A673 (cell line): ENCODE data around the gene RNF31. TPM values are rescaled to one million over a fixed set of nuclear protein-coding genes. Genes with fewer than 3 reads are reported as not detected.

Experiments
- BruUV-seq: library from RNA; stranded (reverse); fragments of 400-500 nt; replicated peaks from 2 replicates; lab custom pipeline; 2021; lab: Mats Ljungman, UMichigan
- CTCF ChIA-PET: fragments of 300-600 bp; sonication (Branson Sonifier 250); formaldehyde crosslinking; loops from one replicate; lab custom pipeline; 2022; ENCODE audit warnings: antibody characterized with exemption; lab: Charles Lee
- POLR2A ChIA-PET: fragments of 300-600 bp; sonication (Branson Sonifier 250); formaldehyde crosslinking; loops from one replicate; lab custom pipeline; 2022; ENCODE audit warnings: antibody characterized with exemption; ENCODE audit not compliant: low non-redundant PET; lab: Charles Lee
- DNase-seq: peaks from one replicate; pipeline ENCODE4 v3.0.0-alpha.2; 2015; ENCODE audit warnings: low spot score
- H3K27ac ChIP-seq: fragments of 200-600 bp; sonication (generic); 2 replicates; pipeline ENCODE4 v1.5.1; 2016; ENCODE audit warnings: mixed run types, low read depth, mild to moderate bottlenecking, mixed read lengths, antibody characterized with exemption, low read length; ENCODE audit not compliant: poor library complexity, severe bottlenecking
- H3K27me3 ChIP-seq: fragments of 200-600 bp; sonication (generic); replicated peaks from 2 replicates; pipeline ENCODE4 v1.6.1; 2017; ENCODE audit warnings: mixed run types, low read depth, mild to moderate bottlenecking, mixed read lengths, antibody characterized with exemption, low read length; ENCODE audit not compliant: insufficient read depth, poor library complexity
- H3K36me3 ChIP-seq: fragments of 200-600 bp; sonication (generic); 2 replicates; pipeline ENCODE4 v1.6.1; 2016; ENCODE audit warnings: mixed run types, mild to moderate bottlenecking, mixed read lengths, antibody characterized with exemption, low read length; ENCODE audit not compliant: insufficient read depth, poor library complexity, severe bottlenecking
- H3K4me1 ChIP-seq: fragments of 200-600 bp; sonication (generic); 2 replicates; pipeline ENCODE4 v1.6.1; 2017; ENCODE audit warnings: mixed run types, mild to moderate bottlenecking, mixed read lengths, antibody characterized with exemption, low read length; ENCODE audit not compliant: insufficient read depth, poor library complexity, severe bottlenecking
- H3K4me3 ChIP-seq: fragments of 200-600 bp; sonication (generic); 2 replicates; pipeline ENCODE4 v1.5.1; 2016; ENCODE audit warnings: low read depth, mixed run types, mild to moderate bottlenecking, mixed read lengths, low read length; ENCODE audit not compliant: poor library complexity, severe bottlenecking
- H3K9me3 ChIP-seq: fragments of 200-600 bp; sonication (generic); 2 replicates; pipeline ENCODE4 v1.6.1; 2016; ENCODE audit warnings: mixed run types, low read depth, mild to moderate bottlenecking, mixed read lengths, antibody characterized with exemption, low read length; ENCODE audit not compliant: poor library complexity, severe bottlenecking
- CTCF ChIP-seq: fragments of 300-800, 200-600 bp; sonication (generic); conservative IDR thresholded peaks from 2 replicates; pipeline ENCODE4 v1.5.1; 2017; ENCODE audit warnings: low read depth, mild to moderate bottlenecking, antibody characterized with exemption, low read length, moderate library complexity, mixed read lengths
- EZH2 ChIP-seq: fragments of 200-600 bp; sonication (generic); IDR thresholded peaks from 2 replicates; pipeline ENCODE4 v1.6.1; 2017; ENCODE audit warnings: borderline replicate concordance, low read depth, mild to moderate bottlenecking, mixed read lengths, antibody characterized with exemption, low read length; ENCODE audit not compliant: poor library complexity, severe bottlenecking
- intact Hi-C: fragments of 100-400 bp; cut with micrococcal nuclease; formaldehyde crosslinking; loops from one replicate; pipeline ENCODE4 v1.10.0; 2022; ENCODE audit not compliant: unreplicated experiment
- total RNA-seq: library from RNA; stranded (reverse); gene quantifications from 2 replicates; pipeline ENCODE4 v1.2.3, GENCODE V29; 2021

The RNF31 gene
- total RNA-seq, 1 experiment from 2014 or later: 62.1 TPM

GRCh38 chr14:24150567-24150966, 3.3 kb downstream of the RNF31 start:
- BruUV-seq: no TSS peak
- POLR2A ChIA-PET: no interaction called here

GRCh38 chr14:24150993-24151392, 3.7 kb downstream of the RNF31 start:
- Histone ChIP-seq H3K27ac (no peak overlapping the region), H3K36me3 (peaks cover 52% of the 10 kb centered on the region), H3K9me3 (no peaks in the 10 kb centered on the region), H3K27me3 (no peaks in the 10 kb centered on the region), H3K4me3 (no peak overlapping the region), H3K4me1 (peaks cover 5% of the 10 kb centered on the region)
- BruUV-seq: no TSS peak
- ChIA-PET CTCF (no interaction called here), POLR2A (no interaction called here)
- intact Hi-C loops: no loop called here
- TF ChIP-seq EZH2 (no peak), CTCF (no peak)
- DNase-seq: no peak

More at GRCh38 chr14:24150567-24150966, 3.3 kb downstream of the RNF31 start:
- TF ChIP-seq CTCF (no peak), EZH2 (no peak)
- Histone ChIP-seq H3K36me3 (peaks cover 48% of the 10 kb centered on the region), H3K4me3 (no peak overlapping the region), H3K4me1 (peaks cover 8% of the 10 kb centered on the region), H3K27ac (no peak overlapping the region), H3K9me3 (no peaks in the 10 kb centered on the region), H3K27me3 (no peaks in the 10 kb centered on the region)
- CTCF ChIA-PET: no interaction called here
- no peak for DNase-seq
- intact Hi-C loops: no loop called here

- no TSS peak for BruUV-seq
- Histone ChIP-seq H3K36me3 (peaks cover 55% of the 10 kb centered on the region), H3K27ac (no peak overlapping the region), H3K27me3 (no peaks in the 10 kb centered on the region), H3K4me1 (peaks cover 5% of the 10 kb centered on the region), H3K4me3 (no peak overlapping the region), H3K9me3 (no peaks in the 10 kb centered on the region)
- TF ChIP-seq CTCF (no peak), EZH2 (no peak)
- intact Hi-C loops: no loop called here
- ChIA-PET POLR2A (no interaction called here), CTCF (no interaction called here)
- no peak for DNase-seq
These were observed 4.2 kb downstream of the RNF31 start for GRCh38 chr14:24151404-24152080.
